ENCODE data around the gene JAGN1.
"Not testable (repeated sequence)": the region's sequence is repeated elsewhere in the genome, so short reads cannot be mapped to it uniquely, and the experiment has no call there.

Gene JAGN1

DNA sequence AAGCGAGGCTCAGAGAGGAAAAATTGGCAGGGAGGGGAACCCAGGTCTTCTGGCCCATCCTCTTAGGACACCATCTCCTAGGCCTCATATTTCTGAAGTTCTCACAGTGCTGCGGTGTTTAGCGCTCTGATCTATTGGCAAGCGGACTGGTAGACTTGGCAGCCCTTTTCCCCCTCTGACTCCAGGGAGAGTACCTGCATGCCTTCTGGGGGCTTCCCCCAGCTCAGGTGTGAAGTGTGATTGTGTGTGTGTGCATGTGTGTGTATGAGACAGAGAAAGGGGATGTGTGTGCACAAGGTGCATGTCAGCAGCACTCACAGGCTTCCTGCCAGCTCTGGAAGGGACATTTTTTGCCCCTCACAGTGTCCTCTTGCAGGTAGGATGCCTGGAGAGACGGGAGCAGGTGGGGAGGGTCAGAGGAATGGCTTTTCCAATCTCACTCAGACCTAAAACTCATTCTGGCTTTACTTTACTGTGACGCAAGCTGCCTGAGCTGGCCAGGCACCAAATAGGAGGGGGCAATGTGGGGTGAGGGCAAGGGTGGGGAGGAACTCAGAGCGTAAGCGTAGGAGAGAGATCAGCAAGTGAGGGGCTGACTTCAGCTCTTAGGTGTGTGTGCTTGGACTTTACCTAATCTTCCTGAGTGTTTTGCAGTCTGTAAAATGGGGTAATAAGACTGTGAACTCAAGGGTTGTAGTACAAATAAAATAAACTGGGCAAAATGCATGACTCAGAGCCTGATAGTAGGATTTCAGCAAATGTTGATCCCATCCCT is 8.2 kb downstream of the JAGN1 start:
- no peak for DNase-seq (ENCODE audit: low spot score)

DNA sequence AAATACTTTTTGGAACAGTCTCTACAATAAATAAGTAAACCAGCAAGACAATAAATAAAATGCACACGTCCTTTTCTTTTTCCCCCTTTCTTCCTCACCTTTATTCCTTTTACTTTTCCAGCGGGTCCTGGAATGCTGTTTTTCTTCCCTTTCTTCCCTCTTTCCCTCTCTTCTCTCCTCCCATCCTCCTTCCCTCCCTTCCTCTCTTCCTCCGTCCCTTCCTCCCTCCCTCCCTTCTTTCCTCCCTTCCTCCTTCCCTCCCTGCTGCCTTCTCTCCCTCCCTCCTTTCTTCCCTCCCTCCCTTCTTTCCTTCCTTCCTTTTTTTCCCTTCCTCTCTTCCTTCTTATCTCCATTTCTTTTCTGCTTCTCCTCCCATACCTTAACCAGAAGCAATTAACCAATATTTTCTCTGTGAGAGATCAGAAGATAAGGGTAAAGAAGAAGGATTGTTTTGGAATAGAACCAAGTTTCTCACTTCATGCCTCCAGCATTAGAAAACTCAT is 8.9 kb downstream of the JAGN1 start:
- DNase-seq (ENCODE audit: low spot score): no peak

DNA sequence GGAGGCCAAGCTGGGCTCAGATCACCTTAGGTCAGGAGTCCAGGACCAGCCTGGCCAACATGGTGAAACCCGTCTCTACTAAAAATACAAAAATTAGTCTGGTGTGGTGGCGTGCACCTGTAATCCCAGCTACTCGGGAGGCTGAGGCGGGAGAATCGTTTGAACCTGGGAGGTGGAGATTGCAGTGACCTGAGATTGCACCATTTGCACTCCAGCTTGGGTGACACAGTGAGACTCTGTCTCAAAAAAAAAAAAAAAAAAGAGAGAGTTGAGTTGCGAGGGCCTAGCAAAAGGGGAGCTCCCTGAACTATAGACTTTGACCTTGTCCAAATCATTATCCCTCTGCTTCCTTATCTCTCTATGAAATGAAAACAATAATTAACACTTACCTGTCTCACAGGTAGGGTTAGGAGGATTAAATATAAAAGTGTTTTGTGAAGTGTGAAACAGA is 10.6 kb downstream of the JAGN1 start:
- DNase-seq (ENCODE audit: low spot score): not testable (repeated sequence)

DNA sequence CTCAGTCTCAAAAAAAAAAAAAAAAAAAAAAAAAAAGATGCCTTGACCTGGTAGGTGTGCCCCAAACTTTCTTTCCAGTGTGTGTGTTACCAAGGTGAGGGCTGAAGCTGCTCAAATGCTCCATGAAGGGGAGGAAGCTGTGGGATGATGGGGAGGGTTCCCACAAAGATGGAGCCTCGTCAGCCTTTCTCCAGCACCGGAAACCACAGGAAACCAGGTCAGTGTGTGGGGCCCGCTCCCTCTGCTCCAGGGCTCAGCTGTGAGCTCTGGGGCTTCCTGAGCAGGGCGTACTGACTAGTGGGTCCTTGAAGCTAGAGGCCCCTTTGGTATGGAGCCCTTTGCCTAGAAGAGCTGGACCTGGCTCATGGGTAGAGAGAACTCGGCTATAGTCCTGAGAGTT is 11.6 kb downstream of the JAGN1 start:
- no peak for DNase-seq (ENCODE audit: low spot score)

DNA sequence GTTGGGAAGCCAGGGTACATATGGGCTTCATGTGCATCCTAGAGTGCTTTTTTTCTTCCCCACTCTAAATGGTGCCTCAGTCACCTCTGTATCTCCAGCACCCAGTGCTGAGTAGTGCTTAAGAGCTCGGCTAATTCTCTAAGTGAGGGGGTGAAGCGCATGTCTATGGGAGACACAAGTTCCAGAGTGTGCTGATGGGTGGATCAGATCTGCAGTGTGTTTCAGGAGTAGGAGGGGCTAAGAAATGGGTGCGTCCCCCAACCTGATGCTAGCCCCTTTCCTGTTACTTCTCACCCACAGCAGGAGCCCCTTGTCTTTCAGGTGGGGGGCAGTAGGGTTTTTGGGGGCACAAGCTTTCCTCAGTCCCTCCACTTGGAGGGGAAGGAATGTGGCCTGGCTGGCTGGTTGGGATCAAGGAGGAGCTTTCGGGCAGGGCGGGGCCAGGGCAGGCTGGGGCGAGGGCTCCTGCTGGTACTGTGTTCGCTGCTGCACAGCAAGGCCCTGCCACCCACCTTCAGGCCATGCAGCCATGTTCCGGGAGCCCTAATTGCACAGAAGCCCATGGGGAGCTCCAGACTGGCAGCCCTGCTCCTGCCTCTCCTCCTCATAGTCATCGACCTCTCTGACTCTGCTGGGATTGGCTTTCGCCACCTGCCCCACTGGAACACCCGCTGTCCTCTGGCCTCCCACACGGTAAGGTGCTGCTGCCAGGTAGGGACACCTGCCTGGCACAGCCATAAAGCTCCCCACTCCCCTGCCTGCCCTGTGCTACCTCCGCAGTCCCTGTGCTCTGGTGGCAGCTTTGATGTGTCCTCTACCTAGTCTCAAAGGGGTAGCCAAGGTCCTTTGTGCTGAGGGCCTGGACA is 12.2 kb downstream of the JAGN1 start, which contains the start of gene IL17RE:
Gene IL17RE, plus strand, starts transcription at position 477 of the 866 bp plus-strand sequence. Its CDS starts 85 bp downstream, at position 562.
- DNase-seq (ENCODE audit: low spot score): no peak

DNA sequence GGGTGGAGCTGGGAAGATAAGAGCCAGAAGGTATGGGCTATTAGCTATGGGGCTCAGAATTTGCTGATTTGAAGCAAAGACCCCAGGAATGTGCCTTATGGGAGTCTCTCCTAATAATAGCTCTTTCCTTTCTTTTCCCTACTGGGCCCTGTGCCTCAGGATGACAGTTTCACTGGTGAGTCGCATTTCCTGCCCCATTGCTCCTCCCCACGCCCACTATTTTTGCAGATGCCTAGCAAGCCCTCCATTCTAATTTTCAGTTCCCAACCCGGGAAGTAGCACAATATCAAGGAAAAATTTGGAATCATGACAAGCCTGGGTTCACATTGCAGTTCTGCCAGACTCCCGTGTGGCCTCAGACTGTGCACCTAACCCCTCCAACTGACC is 12.8 kb downstream of the JAGN1 start:
- no peak for DNase-seq (ENCODE audit: low spot score)

DNA sequence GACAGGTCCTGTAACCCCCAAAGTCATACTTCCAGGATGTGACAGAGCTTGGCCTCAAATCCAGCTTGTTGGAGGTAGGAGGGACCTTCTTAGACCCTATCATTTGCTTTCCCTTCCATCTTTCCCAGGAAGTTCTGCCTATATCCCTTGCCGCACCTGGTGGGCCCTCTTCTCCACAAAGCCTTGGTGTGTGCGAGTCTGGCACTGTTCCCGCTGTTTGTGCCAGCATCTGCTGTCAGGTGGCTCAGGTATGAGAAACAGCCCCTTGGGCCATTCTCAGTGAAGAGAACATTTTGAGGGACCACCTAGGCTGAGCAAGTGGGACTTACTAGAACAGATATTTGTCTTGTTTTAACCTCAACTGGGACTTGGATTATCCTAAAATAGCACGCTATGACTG is 13.5 kb downstream of the JAGN1 start:
- DNase-seq (ENCODE audit: low spot score): no peak

DNA sequence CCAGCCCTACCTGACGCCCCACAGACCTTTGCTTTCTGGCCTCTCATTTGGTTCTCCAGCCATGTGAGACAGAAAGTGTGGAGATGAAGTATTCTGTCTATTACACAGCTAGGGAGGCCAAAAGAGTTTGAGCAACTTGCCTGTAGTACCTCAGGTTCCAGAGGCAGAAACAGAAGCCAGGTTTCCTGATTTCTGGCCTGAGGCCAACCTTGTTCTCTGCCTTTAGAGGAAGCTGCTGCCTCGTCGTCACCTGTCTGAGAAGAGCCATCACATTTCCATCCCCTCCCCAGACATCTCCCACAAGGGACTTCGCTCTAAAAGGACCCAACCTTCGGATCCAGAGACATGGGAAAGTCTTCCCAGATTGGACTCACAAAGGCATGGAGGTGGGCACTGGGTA is 16.1 kb downstream of the JAGN1 start:
- DNase-seq (ENCODE audit: low spot score): no peak

DNA sequence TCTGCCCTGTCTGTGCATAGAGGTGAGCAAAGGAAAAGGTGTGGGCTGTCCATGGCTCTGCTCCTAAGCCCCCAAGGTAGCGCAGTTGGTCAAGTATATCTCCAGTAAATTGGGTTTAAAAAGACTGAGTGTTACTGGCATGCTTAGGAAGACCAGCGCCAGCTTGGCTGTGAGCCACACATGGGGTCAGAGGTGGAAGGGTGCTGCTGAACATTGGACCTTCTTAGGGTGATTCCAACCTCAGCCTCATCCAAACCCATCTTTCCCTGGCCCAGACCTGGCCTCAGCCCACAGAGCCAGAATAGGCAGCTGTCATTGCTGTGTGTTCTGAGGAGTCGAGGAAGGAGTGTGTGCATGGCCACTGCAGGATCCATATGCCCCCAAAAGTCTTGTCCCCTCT is 17.9 kb downstream of the JAGN1 start:
- DNase-seq (ENCODE audit: low spot score): no peak

DNA sequence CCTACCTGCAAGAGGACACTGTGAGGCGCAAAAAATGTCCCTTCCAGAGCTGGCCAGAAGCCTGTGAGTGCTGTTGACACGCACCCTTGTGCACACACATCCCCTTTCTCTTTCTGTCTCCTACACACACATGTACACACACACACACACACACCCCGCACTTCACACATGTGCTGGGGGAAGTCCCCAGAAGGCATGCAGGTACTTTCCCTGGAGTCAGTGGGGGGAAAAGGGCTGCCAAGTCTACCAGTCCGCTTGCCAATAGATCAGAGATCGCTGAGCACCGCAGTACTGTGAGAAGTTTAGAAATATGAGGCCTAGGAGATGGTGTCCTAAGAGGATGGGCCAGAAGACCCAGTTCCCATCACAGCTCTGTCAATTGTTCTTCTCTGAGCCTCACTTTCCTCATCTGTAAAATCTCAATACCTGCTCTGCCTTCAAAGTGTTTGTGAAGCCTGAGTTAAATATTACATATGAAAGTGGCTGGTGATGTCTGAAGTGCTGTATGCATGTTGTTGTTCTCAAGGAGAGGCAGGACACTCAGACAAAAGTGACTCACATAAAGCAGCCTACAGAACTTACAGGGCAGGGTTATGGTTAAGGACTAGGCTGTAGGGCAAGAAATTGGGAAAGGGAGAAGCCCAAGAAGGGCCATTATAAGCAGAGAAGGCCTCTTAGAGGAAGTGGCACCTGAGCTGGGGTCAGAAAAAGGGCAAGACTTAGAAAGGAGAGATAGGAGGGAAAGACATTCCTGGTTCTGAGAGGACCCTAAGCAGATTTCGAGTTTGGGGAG is 19.0 kb downstream of the JAGN1 start:
- DNase-seq (ENCODE audit: low spot score): no peak

DNA sequence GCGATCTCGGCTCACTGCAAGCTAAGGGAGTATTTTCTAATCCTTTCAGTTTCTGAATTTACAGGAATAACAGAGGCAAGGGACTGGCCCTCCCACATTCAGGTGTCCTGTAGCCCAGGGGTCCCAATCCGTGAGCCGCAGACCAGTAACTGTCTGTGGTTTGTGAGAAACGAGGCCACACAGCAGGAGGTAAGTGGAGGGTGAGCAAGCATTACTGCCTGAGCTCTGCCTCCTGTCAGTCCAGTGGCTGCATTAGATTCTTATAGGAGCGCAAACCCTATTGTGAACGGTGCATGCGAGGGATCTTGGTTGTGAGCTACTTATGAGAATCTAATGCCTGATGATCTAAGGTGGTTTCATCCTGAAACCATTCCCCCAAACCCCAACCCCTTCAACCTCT is 21.5 kb downstream of the JAGN1 start:
- DNase-seq (ENCODE audit: low spot score): no peak

DNA sequence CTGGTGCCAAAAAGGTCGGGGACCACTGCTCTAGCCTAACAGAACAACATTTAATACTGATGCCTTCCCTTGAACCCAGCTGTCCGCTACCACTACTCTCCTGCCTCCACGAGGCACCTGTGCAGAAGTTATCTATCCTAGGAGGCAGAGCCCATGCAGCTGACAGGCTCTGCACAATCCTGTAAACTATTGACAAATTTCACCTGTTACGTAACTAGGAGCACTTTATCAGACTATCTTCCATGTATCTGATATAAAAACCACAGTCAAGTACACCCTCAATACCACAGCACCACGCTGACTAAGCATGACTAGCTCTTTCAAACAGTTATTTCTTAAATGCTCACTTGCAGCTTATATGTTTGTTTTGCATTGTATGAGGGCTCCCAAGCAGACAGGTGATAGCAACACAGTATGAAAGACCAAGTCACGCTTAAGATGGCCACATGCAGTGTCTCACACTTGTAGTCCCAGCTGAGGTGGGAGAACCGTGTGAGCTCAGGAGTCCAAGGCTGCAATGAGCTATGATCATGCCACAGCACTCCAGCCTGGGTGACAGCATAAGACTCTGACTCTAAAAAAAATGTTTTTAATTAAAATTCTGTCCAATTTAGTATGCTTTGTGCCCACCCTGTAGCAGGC is 22.0 kb downstream of the JAGN1 start:
- DNase-seq (ENCODE audit: low spot score): no peak

DNA sequence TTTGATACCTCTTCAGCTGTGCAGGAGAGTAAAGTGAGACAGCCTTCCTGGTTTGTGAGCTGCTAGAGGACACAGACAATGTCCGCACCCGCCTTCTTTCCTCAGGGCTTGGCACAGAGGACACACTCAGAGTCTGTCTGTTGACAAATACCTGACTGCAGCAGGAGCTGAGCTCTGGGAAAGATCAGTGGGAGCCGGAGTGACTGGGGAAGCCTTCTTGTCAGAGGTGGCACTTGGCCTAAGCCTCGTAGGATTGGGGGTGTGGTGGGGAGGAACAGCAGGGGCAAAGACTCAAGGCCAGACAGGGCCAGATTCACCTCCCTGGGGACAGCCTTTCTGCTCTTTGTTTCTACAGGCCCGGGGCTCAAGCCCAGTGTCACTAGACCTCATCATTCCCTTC is 23.2 kb downstream of the JAGN1 start:
- DNase-seq (ENCODE audit: low spot score): no peak

DNA sequence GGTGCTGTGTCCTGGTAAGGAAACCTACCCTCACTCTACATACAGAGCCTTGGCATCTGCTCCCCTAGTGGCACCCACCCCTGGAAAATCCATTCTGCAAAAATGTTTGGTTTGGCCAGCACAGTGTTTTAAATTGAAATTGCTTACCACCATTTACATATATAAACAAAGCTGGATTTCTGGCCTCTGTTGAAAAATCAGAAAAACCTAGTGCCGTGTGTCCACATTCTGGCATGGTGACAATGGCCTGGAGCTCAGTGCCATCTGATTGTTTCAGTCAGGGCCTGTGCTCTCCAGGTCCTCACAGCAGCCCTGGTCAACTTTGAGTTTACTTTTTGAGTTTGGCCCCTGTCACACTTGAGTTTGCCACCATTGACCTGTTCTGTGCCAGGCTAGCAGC is 23.6 kb downstream of the JAGN1 start:
- no peak for DNase-seq (ENCODE audit: low spot score)

DNA sequence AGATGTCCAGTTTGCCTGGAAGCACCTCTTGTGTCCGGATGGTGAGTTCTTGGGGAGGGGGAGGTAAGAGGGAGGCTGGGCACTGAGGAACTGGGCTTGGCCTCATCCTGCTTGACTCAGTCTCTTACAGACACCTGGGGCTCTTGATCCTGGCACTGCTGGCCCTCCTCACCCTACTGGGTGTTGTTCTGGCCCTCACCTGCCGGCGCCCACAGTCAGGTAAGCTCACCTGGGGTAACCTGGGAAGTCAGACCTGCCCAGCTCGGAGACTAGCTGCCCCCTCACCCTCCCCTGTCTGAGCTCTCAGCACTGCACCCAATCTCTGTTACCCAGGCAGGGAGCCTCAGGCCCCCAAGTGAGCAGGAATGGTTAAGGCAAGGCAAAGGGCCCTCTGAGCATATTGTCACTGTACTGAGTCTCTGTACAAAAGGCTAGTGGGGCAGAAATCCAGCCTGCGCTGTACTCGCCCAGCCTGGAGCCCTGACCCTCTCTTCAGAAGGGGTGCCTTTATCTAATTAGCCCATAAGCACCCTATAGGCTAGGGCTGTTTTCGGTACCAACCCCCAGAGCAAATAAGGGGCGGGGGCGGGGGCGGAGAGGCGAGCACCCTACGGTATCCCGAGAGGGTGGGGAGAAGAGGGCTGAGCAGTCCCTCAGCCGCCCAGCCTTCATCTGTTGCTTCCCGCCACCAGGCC is 24.3 kb downstream of the JAGN1 start:
- peak; percentile 81 for DNase-seq (ENCODE audit: low spot score)

DNA sequence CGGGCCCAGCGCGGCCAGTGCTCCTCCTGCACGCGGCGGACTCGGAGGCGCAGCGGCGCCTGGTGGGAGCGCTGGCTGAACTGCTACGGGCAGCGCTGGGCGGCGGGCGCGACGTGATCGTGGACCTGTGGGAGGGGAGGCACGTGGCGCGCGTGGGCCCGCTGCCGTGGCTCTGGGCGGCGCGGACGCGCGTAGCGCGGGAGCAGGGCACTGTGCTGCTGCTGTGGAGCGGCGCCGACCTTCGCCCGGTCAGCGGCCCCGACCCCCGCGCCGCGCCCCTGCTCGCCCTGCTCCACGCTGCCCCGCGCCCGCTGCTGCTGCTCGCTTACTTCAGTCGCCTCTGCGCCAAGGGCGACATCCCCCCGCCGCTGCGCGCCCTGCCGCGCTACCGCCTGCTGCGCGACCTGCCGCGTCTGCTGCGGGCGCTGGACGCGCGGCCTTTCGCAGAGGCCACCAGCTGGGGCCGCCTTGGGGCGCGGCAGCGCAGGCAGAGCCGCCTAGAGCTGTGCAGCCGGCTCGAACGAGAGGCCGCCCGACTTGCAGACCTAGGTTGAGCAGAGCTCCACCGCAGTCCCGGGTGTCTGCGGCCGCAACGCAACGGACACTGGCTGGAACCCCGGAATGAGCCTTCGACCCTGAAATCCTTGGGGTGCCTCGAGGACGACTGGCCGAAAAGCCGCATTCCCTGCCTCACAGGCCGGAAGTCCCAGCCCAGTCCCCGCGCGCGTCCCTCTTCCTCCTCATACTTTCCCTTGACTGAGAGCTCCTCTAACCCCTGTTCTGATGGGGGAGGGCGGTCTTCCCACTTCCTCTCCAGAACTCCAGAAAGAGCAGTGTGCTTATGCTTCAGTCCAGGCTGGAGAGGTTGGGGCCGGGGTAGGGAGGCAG is 25.1 kb downstream of the JAGN1 start:
- peak; percentile 60 for DNase-seq (ENCODE audit: low spot score)

DNA sequence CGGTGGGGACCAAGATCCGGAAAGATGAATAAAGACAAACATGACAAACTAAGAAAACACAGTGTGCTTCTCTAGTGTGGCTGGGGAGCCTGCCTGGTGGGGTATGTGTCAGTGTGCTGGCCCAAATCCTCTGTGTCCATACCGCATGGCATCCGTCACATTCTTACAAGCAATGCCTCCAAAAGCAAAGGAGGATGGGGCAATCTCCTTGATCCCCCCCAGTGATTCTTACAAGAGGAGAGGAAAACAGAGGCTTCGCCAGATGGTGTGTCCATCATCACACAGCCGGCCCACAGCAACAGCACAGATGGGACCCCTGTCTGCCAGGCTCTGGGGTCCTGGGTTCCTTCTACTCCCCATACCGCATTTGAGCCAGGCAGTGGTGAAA is 25.9 kb downstream of the JAGN1 start:
- DNase-seq (ENCODE audit: low spot score): no peak

DNA sequence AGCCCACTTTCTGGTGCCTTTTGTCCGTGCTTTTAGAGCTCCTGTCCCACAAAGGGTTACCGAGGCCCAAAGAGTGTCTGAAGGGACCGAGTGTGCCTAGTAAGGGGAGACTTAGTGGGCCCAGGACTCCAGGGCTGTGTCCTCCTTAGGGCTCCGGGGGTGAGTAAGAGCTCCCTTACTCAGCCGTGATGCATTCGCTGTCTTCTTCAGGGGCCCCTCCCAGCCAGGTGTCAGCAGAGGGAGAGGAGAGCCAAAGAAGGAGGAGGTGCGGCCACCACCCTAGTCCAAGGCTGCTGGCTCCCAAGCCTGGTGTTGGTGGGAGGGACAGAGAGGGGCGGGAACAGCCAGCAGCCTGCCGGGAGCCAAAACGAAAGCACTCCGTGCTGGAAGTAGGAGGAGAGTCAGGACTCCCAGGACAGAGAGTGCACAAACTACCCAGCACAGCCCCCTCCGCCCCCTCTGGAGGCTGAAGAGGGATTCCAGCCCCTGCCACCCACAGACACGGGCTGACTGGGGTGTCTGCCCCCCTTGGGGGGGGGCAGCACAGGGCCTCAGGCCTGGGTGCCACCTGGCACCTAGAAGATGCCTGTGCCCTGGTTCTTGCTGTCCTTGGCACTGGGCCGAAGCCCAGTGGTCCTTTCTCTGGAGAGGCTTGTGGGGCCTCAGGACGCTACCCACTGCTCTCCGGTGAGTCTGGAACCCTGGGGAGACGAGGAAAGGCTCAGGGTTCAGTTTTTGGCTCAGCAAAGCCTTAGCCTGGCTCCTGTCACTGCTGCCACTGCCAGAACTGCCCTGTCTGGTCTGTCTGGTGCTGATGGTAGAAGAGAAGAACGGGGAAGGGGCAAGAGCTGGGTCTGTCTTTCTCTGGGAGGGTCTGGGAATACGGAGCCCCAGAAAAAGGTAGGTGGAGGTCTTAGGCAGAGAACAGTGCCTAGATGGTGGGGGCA is 26.6 kb downstream of the JAGN1 start, which contains the start of gene IL17RC:
Gene IL17RC, plus strand, starts transcription at position 365 of the 947 bp plus-strand sequence. Its CDS starts 218 bp downstream, at position 583.
- DNase-seq (ENCODE audit: low spot score): peak; percentile 99

DNA sequence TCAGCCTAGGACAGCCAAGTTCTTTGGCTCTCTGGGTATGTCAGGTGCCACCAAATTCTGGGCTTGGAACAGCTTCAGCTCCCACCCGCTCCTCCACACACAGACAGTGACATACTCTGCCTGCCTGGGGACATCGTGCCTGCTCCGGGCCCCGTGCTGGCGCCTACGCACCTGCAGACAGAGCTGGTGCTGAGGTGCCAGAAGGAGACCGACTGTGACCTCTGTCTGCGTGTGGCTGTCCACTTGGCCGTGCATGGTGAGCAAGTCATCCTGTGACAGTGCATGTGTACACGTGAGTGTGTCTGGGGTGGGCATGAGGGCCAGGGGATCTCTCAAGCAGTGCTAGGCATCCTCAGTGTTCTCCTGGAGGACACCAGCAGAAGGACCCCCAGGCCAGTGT is 27.4 kb downstream of the JAGN1 start:
- DNase-seq (ENCODE audit: low spot score): no peak
